ES-I3 (cell line): ENCODE measurements around the gene ITGA5.

Source experiments
- H3K36me3 ChIP-seq: 2 replicates; pipeline ENCODE4 v1.6.1; 2013; ENCODE audit warnings: mild to moderate bottlenecking, low read length, control low read depth, moderate library complexity; ENCODE audit not compliant: insufficient read depth
- H3K4me1 ChIP-seq: 2 replicates; pipeline ENCODE4 v1.6.1; 2013; ENCODE audit warnings: mild to moderate bottlenecking, control low read depth, low read length; ENCODE audit not compliant: insufficient read depth
- H3K9ac ChIP-seq: 2 replicates; pipeline ENCODE4 v1.6.1; 2013; ENCODE audit warnings: low read depth, mild to moderate bottlenecking, low read length, moderate library complexity
- H3K9me3 ChIP-seq: 2 replicates; pipeline ENCODE4 v1.6.1; 2013; ENCODE audit warnings: mild to moderate bottlenecking, low read length, moderate library complexity; ENCODE audit not compliant: control insufficient read depth, insufficient read depth

ITGA5 gene

GRCh38 chr12:54423816-54424150, 4.7 kb upstream of the ITGA5 start:
- H3K4me1 ChIP-seq: peaks cover 28% of the 10 kb centered on the region
- no peaks in the 10 kb centered on the region for H3K36me3 ChIP-seq
- H3K9ac ChIP-seq: no peak overlapping the region
- H3K9me3 ChIP-seq: no peaks in the 10 kb centered on the region

DNA sequence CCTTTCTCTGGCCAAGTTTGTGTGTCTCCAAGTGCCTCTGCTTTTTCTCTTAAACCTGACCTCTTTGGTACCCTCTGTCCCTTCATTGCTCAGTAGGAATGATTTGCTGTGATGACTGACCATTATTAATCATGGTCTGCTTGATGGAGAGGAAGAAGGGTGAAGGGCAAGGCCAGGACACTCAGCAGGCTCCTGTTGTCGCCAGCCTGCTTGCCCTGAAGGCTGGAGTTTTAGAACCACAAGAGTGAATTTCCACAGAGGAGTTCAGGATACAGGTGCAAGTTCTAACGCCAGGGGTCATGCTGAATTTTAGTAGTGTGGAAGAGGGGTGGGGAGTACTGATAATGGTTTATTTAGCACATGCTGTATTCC, 2.8 kb upstream of the ITGA5 start:
- Histone ChIP-seq H3K4me1 (peaks cover 29% of the 10 kb centered on the region), H3K9ac (no peak overlapping the region), H3K9me3 (no peaks in the 10 kb centered on the region), H3K36me3 (no peaks in the 10 kb centered on the region)

- Histone ChIP-seq H3K9ac (no peak overlapping the region), H3K9me3 (no peaks in the 10 kb centered on the region), H3K4me1 (peaks cover 29% of the 10 kb centered on the region), H3K36me3 (no peaks in the 10 kb centered on the region)
Observed at GRCh38 chr12:54421175-54421878, 2.3 kb upstream of the ITGA5 start.

DNA sequence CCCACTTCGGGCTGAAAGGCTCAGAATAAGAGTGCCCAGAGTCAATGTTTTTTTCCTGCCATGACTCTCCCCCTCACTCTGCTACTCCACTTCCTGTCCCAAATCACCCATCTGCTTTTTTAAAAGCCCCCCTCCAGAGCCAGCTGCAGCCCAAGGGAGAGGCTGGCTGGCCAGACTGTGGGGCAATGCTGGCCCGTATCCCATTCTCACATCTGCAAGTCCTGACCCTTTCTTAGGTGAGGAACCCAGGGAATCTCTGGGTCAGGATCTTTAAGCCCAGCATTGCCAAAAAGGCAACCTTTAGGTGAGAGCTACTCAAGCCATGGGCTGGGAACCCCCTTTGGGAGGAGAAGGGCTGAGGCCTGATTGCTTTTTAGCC, 1.7 kb upstream of the ITGA5 start:
- Histone ChIP-seq H3K36me3 (no peaks in the 10 kb centered on the region), H3K9me3 (no peaks in the 10 kb centered on the region), H3K9ac (no peak overlapping the region), H3K4me1 (peaks cover 29% of the 10 kb centered on the region)

GRCh38 chr12:54418441-54419087, 502 bp downstream of the ITGA5 start:
- H3K9me3 ChIP-seq: no peaks in the 10 kb centered on the region

DNA sequence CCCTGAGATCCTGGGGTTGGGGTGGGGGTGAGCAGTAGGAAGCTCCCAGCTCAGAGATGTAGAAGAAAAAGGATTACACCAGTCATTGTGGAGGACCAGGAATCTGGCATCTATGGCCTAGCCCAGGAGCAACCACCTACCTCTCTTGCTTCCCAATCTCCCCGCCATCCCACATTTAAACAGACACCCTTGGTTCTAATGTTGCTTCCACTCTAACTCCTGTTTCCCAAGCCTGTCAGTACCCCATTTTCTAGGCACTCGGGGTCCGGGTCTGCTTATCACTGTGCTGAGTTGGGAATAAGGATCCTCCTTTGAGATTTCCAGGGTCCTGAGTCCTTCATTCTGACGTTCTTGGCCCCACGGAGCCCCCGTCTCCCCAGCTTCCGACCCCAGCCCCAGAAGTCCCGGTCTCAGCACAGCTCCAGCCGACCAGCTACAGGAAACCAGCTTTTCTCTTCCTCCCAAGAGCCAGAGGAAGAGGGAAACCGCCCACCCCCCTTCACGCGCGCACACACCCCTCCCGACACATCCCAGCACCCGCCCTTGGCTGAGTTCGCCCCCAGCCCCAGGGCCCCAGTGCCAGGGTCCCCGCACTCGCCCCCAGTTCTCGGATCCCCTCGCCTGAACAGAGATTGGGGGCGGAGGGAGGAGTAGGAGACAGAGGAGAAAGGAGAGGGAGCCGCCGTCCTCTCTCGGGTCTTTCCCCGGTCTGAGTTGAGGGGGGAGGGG, 1.2 kb downstream of the ITGA5 start:
- Histone ChIP-seq H3K36me3 (no peaks in the 10 kb centered on the region), H3K4me1 (peaks cover 35% of the 10 kb centered on the region), H3K9me3 (no peaks in the 10 kb centered on the region), H3K9ac (peak overlapping the region; percentile 78)

More at GRCh38 chr12:54418441-54419087, 502 bp downstream of the ITGA5 start:
- Histone ChIP-seq H3K4me1 (peaks cover 32% of the 10 kb centered on the region), H3K9ac (peak overlapping the region; percentile 78), H3K36me3 (no peaks in the 10 kb centered on the region)

DNA sequence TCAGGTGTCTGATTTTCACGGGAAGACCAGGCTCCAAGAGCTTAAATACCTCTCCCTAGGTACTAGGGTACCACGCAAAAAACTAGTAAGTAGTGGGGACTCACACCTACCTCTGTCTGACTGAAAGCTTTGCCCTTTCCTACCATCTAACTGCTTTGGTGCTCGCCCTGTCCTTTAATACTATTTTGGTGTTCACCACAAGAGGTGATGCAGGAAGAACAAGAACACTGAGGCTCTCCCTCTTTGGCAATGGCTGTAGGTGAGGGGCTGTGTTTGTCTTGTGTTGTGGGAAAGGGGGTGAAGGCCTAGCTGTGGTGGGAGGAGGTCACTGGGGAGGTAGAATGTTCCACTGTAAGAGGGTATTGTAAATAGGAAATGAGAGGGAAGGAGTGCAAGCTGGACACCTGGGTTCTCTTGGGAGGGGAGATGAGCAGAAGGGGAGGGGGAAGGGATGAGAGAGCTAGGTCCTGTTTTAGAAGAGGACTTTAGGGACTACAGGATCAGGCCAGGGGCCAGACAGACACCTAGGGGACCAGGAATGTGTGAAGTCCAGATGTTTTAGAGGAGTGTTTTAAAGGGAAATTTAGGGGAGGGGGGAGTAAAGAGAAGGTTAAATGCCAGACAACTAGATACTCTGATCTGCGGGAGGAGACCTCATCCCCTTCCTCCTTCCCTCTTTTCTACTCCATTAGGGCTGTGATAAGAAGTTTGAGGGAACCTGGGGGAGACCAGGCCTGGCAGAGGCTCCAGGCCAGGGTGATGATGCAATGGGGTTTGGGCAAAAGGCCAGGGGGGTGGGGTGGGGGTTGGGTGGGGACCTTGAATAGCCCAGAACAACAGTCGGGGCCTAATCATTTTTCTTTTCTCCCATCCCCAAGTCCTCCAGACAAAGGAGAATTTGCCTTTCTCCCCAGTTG, 2.1 kb downstream of the ITGA5 start:
- Histone ChIP-seq H3K9ac (no peak overlapping the region), H3K36me3 (no peaks in the 10 kb centered on the region), H3K4me1 (peaks cover 43% of the 10 kb centered on the region), H3K9me3 (no peaks in the 10 kb centered on the region)

GRCh38 chr12:54415221-54415929, 3.7 kb downstream of the ITGA5 start:
- H3K9ac ChIP-seq: no peak overlapping the region

GRCh38 chr12:54413284-54414190, 5.5 kb downstream of the ITGA5 start:
- Histone ChIP-seq H3K36me3 (no peaks in the 10 kb centered on the region), H3K4me1 (peaks cover 29% of the 10 kb centered on the region; the same call in 1 of the 2 replicates), H3K9me3 (no peaks in the 10 kb centered on the region), H3K9ac (no peak overlapping the region)

More at GRCh38 chr12:54415221-54415929, 3.7 kb downstream of the ITGA5 start:
- H3K36me3 ChIP-seq: no peaks in the 10 kb centered on the region
- peaks cover 37% of the 10 kb centered on the region; the same call in 1 of the 2 replicates for H3K4me1 ChIP-seq
- H3K9me3 ChIP-seq: no peaks in the 10 kb centered on the region

- H3K9ac ChIP-seq: no peak overlapping the region
- H3K9me3 ChIP-seq: no peaks in the 10 kb centered on the region
- H3K36me3 ChIP-seq: no peaks in the 10 kb centered on the region; the same call in 1 of the 2 replicates
- peaks cover 28% of the 10 kb centered on the region; the same call in 1 of the 2 replicates for H3K4me1 ChIP-seq
Observed at GRCh38 chr12:54412786-54413185, 6.3 kb downstream of the ITGA5 start.

- Histone ChIP-seq H3K4me1 (peaks cover 24% of the 10 kb centered on the region; the same call in 1 of the 2 replicates), H3K36me3 (no peaks in the 10 kb centered on the region; the same call in 1 of the 2 replicates), H3K9ac (no peak overlapping the region), H3K9me3 (no peaks in the 10 kb centered on the region)
Observed at GRCh38 chr12:54412348-54412747, 6.7 kb downstream of the ITGA5 start.

DNA sequence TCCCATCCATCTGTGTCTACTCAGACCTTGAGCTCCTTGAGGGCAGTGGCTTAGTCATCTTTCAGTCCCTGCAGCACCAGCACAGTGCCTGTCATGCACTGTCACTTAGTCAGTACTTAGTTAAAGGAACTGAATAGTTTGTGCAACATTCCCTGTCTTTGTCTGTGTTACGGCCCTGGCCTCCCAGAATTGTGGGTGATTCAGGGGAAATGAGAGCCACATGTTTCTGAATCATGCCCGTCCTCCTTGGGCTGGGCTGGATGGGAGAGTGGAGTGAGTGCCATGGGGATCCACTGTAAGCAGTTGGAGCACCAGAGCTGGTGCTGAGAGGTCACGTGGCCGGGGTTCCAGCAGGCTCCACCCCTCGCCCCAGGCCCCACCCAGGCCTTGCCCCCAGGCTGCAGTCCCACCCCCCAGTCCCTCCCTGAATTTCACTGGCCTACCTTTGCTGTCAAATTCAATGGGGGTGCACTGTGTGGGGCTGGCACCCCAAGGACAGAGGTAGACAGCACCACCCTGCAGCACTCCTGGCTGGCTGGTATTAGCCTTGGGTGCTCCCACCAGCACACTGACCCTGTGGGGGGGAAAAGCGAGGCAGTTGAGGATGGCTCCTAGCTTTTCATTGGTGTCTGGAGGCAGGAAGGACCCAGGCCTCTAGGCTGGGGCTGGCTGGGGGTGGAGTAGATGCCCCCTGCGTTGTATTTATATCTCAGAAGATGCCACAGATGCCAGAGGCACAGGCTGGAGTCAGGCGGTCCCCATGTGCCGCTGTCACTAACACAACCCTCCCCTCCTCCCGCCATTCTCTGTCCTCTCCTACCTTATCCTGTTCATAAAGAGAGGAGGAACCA, 7.5 kb downstream of the ITGA5 start:
- H3K4me1 ChIP-seq: peaks cover 21% of the 10 kb centered on the region; the same call in 1 of the 2 replicates
- H3K9me3 ChIP-seq: no peaks in the 10 kb centered on the region
- no peaks in the 10 kb centered on the region; the same call in 1 of the 2 replicates for H3K36me3 ChIP-seq
- no peak overlapping the region for H3K9ac ChIP-seq
